GM12878 (cell line): ENCODE results near the gene SDHAF2. TPM values are rescaled to one million over a fixed set of nuclear protein-coding genes. Genes with fewer than 3 reads are reported as not detected.

Experiments
- ATAC-seq: fragments of 200-7000 bp; cut with Tn5 transposase; 3 replicates; pipeline ENCODE4 v1.9.1; 2020; ENCODE audit warnings: mild to moderate bottlenecking, moderate library complexity
- BruUV-seq: library from RNA; stranded (reverse); fragments of 400-500 nt; replicated peaks from 2 replicates; lab custom pipeline; 2021; lab: Mats Ljungman, UMichigan
- CTCF ChIA-PET: fragments of 300-600 bp; sonication (Branson Sonifier 250); formaldehyde crosslinking; extraction: SDS; loops from one replicate; lab custom pipeline; 2021; ENCODE audit warnings: inconsistent platforms; lab: Yijun Ruan, JAX
- POLR2A ChIA-PET: fragments of 350-600 bp; formaldehyde crosslinking; extraction: SDS; loops from one replicate; lab custom pipeline; 2021; ENCODE audit warnings: inconsistent platforms; lab: Charles Lee
- RAD21 ChIA-PET: fragments of 300-600 bp; sonication (Branson Sonifier 250); formaldehyde crosslinking; loops from one replicate; lab custom pipeline; 2023; ENCODE audit warnings: antibody characterized with exemption; ENCODE audit not compliant: unreplicated experiment; lab: Charles Lee
- SMC1A ChIA-PET: fragments of 300-600 bp; sonication (Branson Sonifier 250); formaldehyde crosslinking; loops from one replicate; lab custom pipeline; 2023; ENCODE audit not compliant: unreplicated experiment, uncharacterized antibody; lab: Charles Lee
- DNase-seq: peaks from one replicate; pipeline ENCODE4 v3.0.0-alpha.2; 2011; ENCODE audit warnings: low read depth, low spot score
- FAIRE-seq: peaks from 3 replicates; lab custom pipeline; 2011; peaks lifted over from hg19 to GRCh38; lab: Jason Lieb, UNC
- H2AFZ ChIP-seq: 2 replicates; pipeline ENCODE4 v1.6.0; 2011; ENCODE audit warnings: low read depth, low read length, control low read depth; ENCODE audit not compliant: control insufficient read depth
- H3K27ac ChIP-seq: 2 replicates; pipeline ENCODE4 v1.5.1; 2011; ENCODE audit warnings: control low read depth; ENCODE audit not compliant: control insufficient read depth, insufficient read depth
- H3K27me3 ChIP-seq, 2 experiments: replicated peaks in 1 of 2; 2 replicates each; pipeline versions ENCODE4 v1.6.0 to v1.6.1; 2011; ENCODE audit warnings: low read length in 1 of 2; ENCODE audit not compliant: control insufficient read depth in 2 of 2, insufficient read depth in 2 of 2
- H3K36me3 ChIP-seq, 2 experiments: 2 replicates each; pipeline ENCODE4 v1.5.1; 2011; ENCODE audit warnings: low read length in 1 of 2; ENCODE audit not compliant: control insufficient read depth in 2 of 2, insufficient read depth in 2 of 2
- H3K4me1 ChIP-seq: 2 replicates; pipeline ENCODE4 v1.6.1; 2011; ENCODE audit warnings: mild to moderate bottlenecking, low read length, moderate library complexity, mixed read lengths; ENCODE audit not compliant: control insufficient read depth, insufficient read depth
- H3K4me2 ChIP-seq: 2 replicates; pipeline ENCODE4 v1.6.0; 2011; ENCODE audit warnings: control low read depth; ENCODE audit not compliant: control insufficient read depth, insufficient read depth
- H3K4me3 ChIP-seq: fragments of 200-600 bp; sonication (generic); 2 replicates; pipeline ENCODE4 v1.5.1; 2016
- H3K79me2 ChIP-seq: 2 replicates; pipeline ENCODE4 v1.6.0; 2011; ENCODE audit warnings: low read length; ENCODE audit not compliant: control insufficient read depth, insufficient read depth
- H3K9ac ChIP-seq: 2 replicates; pipeline ENCODE4 v1.8.0; 2011; ENCODE audit warnings: low read length, control low read depth, mixed read lengths; ENCODE audit not compliant: control insufficient read depth, insufficient read depth
- H3K9me3 ChIP-seq: replicated peaks from 3 replicates; pipeline ENCODE4 v1.5.1; 2011; ENCODE audit warnings: mild to moderate bottlenecking, low read length; ENCODE audit not compliant: control insufficient read depth, insufficient read depth
- H4K20me1 ChIP-seq: 2 replicates; pipeline ENCODE4 v1.6.0; 2011; ENCODE audit not compliant: control insufficient read depth, insufficient read depth
- FOXM1 ChIP-seq: IDR thresholded peaks from 2 replicates; pipeline ENCODE4 v1.6.1; 2012; ENCODE audit warnings: low read depth, mild to moderate bottlenecking, inconsistent platforms, low read length, moderate library complexity
- GATAD2B ChIP-seq: fragments of 450-650 bp; conservative IDR thresholded peaks from 2 replicates; pipeline ENCODE4 v1.6.1; 2017; ENCODE audit warnings: low read depth, mild to moderate bottlenecking, moderate library complexity
- MXI1 ChIP-seq: fragments of 150-350 bp; IDR thresholded peaks from 2 replicates; pipeline ENCODE4 v1.6.1; 2011; ENCODE audit warnings: low read depth, mild to moderate bottlenecking, inconsistent platforms, low read length, improper control_type of control experiment
- MYC ChIP-seq: IDR thresholded peaks from 2 replicates; pipeline ENCODE4 v1.6.1; 2011; ENCODE audit warnings: mild to moderate bottlenecking, low read length, moderate library complexity, inconsistent platforms; ENCODE audit not compliant: insufficient read depth, insufficient replicate concordance, insufficient read length, severe bottlenecking
- PAX8 ChIP-seq: fragments of 450-650 bp; IDR thresholded peaks from 2 replicates; pipeline ENCODE4 v1.6.1; 2017; ENCODE audit warnings: mild to moderate bottlenecking, moderate library complexity
- ZNF622 ChIP-seq: fragments of 450-650 bp; IDR thresholded peaks from 2 replicates; pipeline ENCODE4 v1.6.1; 2017; ENCODE audit warnings: mild to moderate bottlenecking, inconsistent platforms
- WGBS: methylation state at CpG from one replicate; pipeline ENCODE4 v1.1.6; 2016; ENCODE audit warnings: low lambda C conversion rate; ENCODE audit not compliant: insufficient replicate concordance, insufficient coverage; ENCODE audit errors: missing lambda C conversion rate; 5-methylcytosine and 5-hydroxymethylcytosine counted together
- in situ Hi-C: fragments of 300-500 bp; cut with MboI; formaldehyde crosslinking; loops from 9 replicates; pipeline ENCODE4 v1.14.3; 2018; ENCODE audit warnings: mixed read lengths
- intact Hi-C: fragments of 100-400 bp; cut with micrococcal nuclease; formaldehyde crosslinking; loops from one replicate; pipeline ENCODE4 v1.14.2; 2022; ENCODE audit not compliant: unreplicated experiment
- polyA plus RNA-seq, 11 experiments: library from polyadenylated mRNA; depleted of rRNA in 4 of 11; unstranded in 6 of 11; stranded (reverse) in 5 of 11; fragments of >200 nt; fragmentation: Nextera tagmentation in 4 of 11; fragmentation: Illumina TruSeq in 1 of 11; extraction: Ambion mirVana in 4 of 11; extraction: Trizol in 1 of 11; gene quantifications; 1 replicate in 1 of 11; 2 replicates in 10 of 11; pipeline versions ENCODE4 v1.2.1 to v1.2.3, GENCODE V29; 2011 to 2016; ENCODE audit warnings: inconsistent platforms in 2 of 11, missing spikeins in 2 of 11, low read depth in 1 of 11
- total RNA-seq, 4 experiments: library from RNA; depleted of rRNA in 3 of 4; stranded (reverse); fragments of >200 nt in 3 of 4; fragmentation: Illumina TruSeq in 1 of 4; extraction: Trizol in 1 of 4; gene quantifications; 2 replicates each; pipeline versions ENCODE4 v1.2.1 to v1.2.3, GENCODE V29; 2013 to 2021
- TF ChIP-seq, protein P1 (sequence below): fragments of 450-650 bp; IDR thresholded peaks from 2 replicates; pipeline ENCODE4 v1.6.1; 2017; ENCODE audit warnings: mild to moderate bottlenecking, moderate library complexity
- TF ChIP-seq, protein P2 (sequence below): fragments of 450-650 bp; conservative IDR thresholded peaks from 2 replicates; pipeline ENCODE4 v1.6.1; 2017; ENCODE audit warnings: mild to moderate bottlenecking, moderate library complexity
- TF ChIP-seq, protein P3 (sequence below): fragments of 450-650 bp; IDR thresholded peaks from 2 replicates; pipeline ENCODE4 v1.6.1; 2017; ENCODE audit warnings: low read depth, mild to moderate bottlenecking, moderate library complexity

Gene SDHAF2
- total and polyA plus RNA-seq, 10 of the 15 experiments (the other 5 are each of a cell fraction or from before 2014, with no cell fraction given) = 30.6 to 160 (median 78.3) TPM

DNA sequence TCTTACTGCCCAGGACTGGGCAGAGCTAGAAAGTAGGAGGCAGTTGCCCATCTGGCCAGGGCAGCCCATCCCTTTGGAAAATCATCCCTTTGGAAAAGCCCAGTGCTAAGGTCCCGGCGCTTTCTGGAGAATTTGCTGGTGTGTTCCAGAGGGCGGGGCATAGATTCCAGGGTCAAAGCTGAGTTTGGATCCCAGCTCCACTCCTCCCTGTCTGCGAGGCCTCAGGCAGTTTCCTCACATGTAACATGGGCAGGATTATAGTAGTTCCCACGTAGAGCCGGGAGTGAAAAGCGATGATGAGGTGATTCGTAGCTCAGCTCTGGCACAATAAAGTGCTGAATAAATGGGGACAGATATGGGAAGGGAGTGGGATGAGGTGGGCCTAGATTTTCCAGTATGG lies 47.2 kb downstream of the SDHAF2 start:
- Histone ChIP-seq H2AFZ (no peak overlapping the region), H3K27me3 (no peaks in the 10 kb centered on the region), H3K79me2 (no peaks in the 10 kb centered on the region), H3K27ac (no peak overlapping the region), H3K4me1 (no peaks in the 10 kb centered on the region)
- in situ Hi-C loops = loop anchor here (5.0 kb wide), 1 partner anchor 160 kb away; no protein-coding TSS in a partner anchor
- CTCF ChIA-PET = interaction anchor here (0.9 to 6.6 kb wide), 13 partner anchors 18 to 631 kb away, joined by 3 to 67 read pairs (median 3); no protein-coding TSS in a partner anchor
- TF ChIP-seq MYC (no peak), PAX8 (no peak), FOXM1 (no peak), MXI1 (no peak), GATAD2B (no peak), ZNF622 (no peak)
- TF ChIP-seq, protein P1, sequence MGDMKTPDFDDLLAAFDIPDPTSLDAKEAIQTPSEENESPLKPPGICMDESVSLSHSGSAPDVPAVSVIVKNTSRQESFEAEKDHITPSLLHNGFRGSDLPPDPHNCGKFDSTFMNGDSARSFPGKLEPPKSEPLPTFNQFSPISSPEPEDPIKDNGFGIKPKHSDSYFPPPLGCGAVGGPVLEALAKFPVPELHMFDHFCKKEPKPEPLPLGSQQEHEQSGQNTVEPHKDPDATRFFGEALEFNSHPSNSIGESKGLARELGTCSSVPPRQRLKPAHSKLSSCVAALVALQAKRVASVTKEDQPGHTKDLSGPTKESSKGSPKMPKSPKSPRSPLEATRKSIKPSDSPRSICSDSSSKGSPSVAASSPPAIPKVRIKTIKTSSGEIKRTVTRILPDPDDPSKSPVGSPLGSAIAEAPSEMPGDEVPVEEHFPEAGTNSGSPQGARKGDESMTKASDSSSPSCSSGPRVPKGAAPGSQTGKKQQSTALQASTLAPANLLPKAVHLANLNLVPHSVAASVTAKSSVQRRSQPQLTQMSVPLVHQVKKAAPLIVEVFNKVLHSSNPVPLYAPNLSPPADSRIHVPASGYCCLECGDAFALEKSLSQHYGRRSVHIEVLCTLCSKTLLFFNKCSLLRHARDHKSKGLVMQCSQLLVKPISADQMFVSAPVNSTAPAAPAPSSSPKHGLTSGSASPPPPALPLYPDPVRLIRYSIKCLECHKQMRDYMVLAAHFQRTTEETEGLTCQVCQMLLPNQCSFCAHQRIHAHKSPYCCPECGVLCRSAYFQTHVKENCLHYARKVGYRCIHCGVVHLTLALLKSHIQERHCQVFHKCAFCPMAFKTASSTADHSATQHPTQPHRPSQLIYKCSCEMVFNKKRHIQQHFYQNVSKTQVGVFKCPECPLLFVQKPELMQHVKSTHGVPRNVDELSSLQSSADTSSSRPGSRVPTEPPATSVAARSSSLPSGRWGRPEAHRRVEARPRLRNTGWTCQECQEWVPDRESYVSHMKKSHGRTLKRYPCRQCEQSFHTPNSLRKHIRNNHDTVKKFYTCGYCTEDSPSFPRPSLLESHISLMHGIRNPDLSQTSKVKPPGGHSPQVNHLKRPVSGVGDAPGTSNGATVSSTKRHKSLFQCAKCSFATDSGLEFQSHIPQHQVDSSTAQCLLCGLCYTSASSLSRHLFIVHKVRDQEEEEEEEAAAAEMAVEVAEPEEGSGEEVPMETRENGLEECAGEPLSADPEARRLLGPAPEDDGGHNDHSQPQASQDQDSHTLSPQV = no peak
- TF ChIP-seq, protein P2, sequence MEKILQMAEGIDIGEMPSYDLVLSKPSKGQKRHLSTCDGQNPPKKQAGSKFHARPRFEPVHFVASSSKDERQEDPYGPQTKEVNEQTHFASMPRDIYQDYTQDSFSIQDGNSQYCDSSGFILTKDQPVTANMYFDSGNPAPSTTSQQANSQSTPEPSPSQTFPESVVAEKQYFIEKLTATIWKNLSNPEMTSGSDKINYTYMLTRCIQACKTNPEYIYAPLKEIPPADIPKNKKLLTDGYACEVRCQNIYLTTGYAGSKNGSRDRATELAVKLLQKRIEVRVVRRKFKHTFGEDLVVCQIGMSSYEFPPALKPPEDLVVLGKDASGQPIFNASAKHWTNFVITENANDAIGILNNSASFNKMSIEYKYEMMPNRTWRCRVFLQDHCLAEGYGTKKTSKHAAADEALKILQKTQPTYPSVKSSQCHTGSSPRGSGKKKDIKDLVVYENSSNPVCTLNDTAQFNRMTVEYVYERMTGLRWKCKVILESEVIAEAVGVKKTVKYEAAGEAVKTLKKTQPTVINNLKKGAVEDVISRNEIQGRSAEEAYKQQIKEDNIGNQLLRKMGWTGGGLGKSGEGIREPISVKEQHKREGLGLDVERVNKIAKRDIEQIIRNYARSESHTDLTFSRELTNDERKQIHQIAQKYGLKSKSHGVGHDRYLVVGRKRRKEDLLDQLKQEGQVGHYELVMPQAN = no peak
- TF ChIP-seq, protein P3, sequence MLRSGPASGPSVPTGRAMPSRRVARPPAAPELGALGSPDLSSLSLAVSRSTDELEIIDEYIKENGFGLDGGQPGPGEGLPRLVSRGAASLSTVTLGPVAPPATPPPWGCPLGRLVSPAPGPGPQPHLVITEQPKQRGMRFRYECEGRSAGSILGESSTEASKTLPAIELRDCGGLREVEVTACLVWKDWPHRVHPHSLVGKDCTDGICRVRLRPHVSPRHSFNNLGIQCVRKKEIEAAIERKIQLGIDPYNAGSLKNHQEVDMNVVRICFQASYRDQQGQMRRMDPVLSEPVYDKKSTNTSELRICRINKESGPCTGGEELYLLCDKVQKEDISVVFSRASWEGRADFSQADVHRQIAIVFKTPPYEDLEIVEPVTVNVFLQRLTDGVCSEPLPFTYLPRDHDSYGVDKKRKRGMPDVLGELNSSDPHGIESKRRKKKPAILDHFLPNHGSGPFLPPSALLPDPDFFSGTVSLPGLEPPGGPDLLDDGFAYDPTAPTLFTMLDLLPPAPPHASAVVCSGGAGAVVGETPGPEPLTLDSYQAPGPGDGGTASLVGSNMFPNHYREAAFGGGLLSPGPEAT = no peak
- TF ChIP-seq, all 136 proteins: peak for 0
- FAIRE-seq = no peak
- H3K4me3 ChIP-seq = no peak overlapping the region
- ChIA-PET RAD21 (interaction anchor here (2.3 to 3.0 kb wide), 2 partner anchors 40 to 162 kb away, joined by 6 to 12 read pairs; no protein-coding TSS in a partner anchor), POLR2A (no interaction called here), SMC1A (interaction anchor here (1.8 kb wide), 1 partner anchor 37 kb away, joined by 4 read pairs; no protein-coding TSS in a partner anchor)
- H3K36me3 ChIP-seq = no peaks in the 10 kb centered on the region
- no TSS peak for BruUV-seq
- H4K20me1 ChIP-seq = peaks cover 3% of the 10 kb centered on the region; the same call in 1 of the 2 replicates
- H3K4me2 ChIP-seq = no peak overlapping the region
- WGBS = 64% methylated on average over 8 of the region's 8 CpGs
- intact Hi-C loops = loop anchor here (1.0 to 10.0 kb wide), 3 partner anchors 40 to 258 kb away; no protein-coding TSS in a partner anchor
- no peak for ATAC-seq
- no peak for DNase-seq
- no peak overlapping the region for H3K9ac ChIP-seq
- no peaks in the 10 kb centered on the region for H3K9me3 ChIP-seq
